Thyroid gland (tissue), 4 donors: ENCODE measurements around the gene GPC5. TPM values are rescaled to one million over a fixed set of nuclear protein-coding genes. Genes with fewer than 3 reads are reported as not detected.

Experiments used
- DNase-seq, 2 donors: peaks; one replicate each; pipeline ENCODE4 v3.0.0-alpha.2; 2019
- H3K27ac ChIP-seq, 3 donors: fragments of 200-600 bp; sonication (generic); 1 replicate in 2 of 3; 2 replicates in 1 of 3; pipeline ENCODE4 v1.5.1; 2016 to 2019; ENCODE audit warnings: mild to moderate bottlenecking in 1 of 3, moderate library complexity in 1 of 3
- H3K27me3 ChIP-seq: fragments of 200-600 bp; sonication (generic); one replicate; pipeline ENCODE4 v1.5.1; 2019
- H3K36me3 ChIP-seq, 2 donors: fragments of 200-600 bp; sonication (generic); one replicate each; pipeline ENCODE4 v1.5.1; 2016 to 2019
- H3K4me1 ChIP-seq, 2 donors: fragments of 200-600 bp; sonication (generic); one replicate each; pipeline ENCODE4 v1.5.1; 2017 to 2019
- H3K4me3 ChIP-seq, 3 donors: fragments of 200-600 bp; sonication (generic); replicated peaks in 1 of 3; 1 replicate in 2 of 3; 2 replicates in 1 of 3; pipeline ENCODE4 v1.5.1; 2016; ENCODE audit warnings: mild to moderate bottlenecking in 1 of 3
- H3K9me3 ChIP-seq: fragments of 200-600 bp; sonication (generic); one replicate; pipeline ENCODE4 v1.5.1; 2017
- CTCF ChIP-seq, 6 experiments: fragments of 200-600 bp in 3 of 6; fragments of 450-650 bp in 3 of 6; sonication (generic) in 3 of 6; IDR thresholded peaks; one replicate each; pipeline ENCODE4 v1.5.1; 2016 to 2019; ENCODE audit warnings: antibody characterized with exemption in 6 of 6, mild to moderate bottlenecking in 2 of 6, inconsistent platforms in 1 of 6, moderate library complexity in 1 of 6
- POLR2A ChIP-seq, 2 donors: fragments of 450-650 bp; IDR thresholded peaks; one replicate each; pipeline ENCODE4 v1.6.1; 2017; ENCODE audit warnings: antibody characterized with exemption in 2 of 2, mild to moderate bottlenecking in 2 of 2, moderate library complexity in 1 of 2
- WGBS, 2 donors: methylation state at CpG; one replicate each; pipeline ENCODE4 v1.1.5; 2017; 5-methylcytosine and 5-hydroxymethylcytosine counted together
- intact Hi-C: fragments of 100-400 bp; cut with DNase I; formaldehyde crosslinking; loops from one replicate; pipeline ENCODE4 v1.15.1; 2023
- total RNA-seq, 4 donors: library from RNA; depleted of rRNA; stranded (reverse); fragments of >200 nt; gene quantifications; one replicate each; pipeline ENCODE4 v1.2.3, GENCODE V29; 2016

GPC5 gene
- total RNA-seq, 4 donors from 2014 or later, result 0.67 to 2.3 (median 1.3) TPM

- Histone ChIP-seq H3K27me3 (no peaks in the 10 kb centered on the region), H3K36me3 (no peaks in the 10 kb centered on the region), H3K4me1 (no peaks in the 10 kb centered on the region), H3K9me3 (no peaks in the 10 kb centered on the region), H3K4me3 (no peak overlapping the region), H3K27ac (no peak overlapping the region)
- DNase-seq, result no peak
- TF ChIP-seq CTCF (IDR thresholded peaks at IDR 0.05) (no peak), POLR2A (IDR thresholded peaks at IDR 0.05) (no peak)
- intact Hi-C loops, result no loop called here
These were observed 1259.1 kb downstream of the GPC5 start for GRCh38 chr13:92657565-92657964.

- intact Hi-C loops, result no loop called here
- WGBS, 2 donors, result 89 to 92% methylated on average over 5 of the region's 5 CpGs
- Histone ChIP-seq H3K27ac (no peak overlapping the region), H3K4me1 (no peaks in the 10 kb centered on the region), H3K36me3 (no peaks in the 10 kb centered on the region), H3K9me3 (no peaks in the 10 kb centered on the region), H3K27me3 (no peaks in the 10 kb centered on the region), H3K4me3 (no peak overlapping the region)
- DNase-seq, result no peak
- TF ChIP-seq CTCF (IDR thresholded peaks at IDR 0.05) (no peak), POLR2A (IDR thresholded peaks at IDR 0.05) (no peak)
These were observed 1259.9 kb downstream of the GPC5 start for GRCh38 chr13:92658293-92658692.

- H3K4me3 ChIP-seq, result no peak overlapping the region
- DNase-seq, result no peak
- H3K27ac ChIP-seq, result no peak overlapping the region
- H3K36me3 ChIP-seq, result no peaks in the 10 kb centered on the region
- intact Hi-C loops, result no loop called here
- H3K9me3 ChIP-seq, result no peaks in the 10 kb centered on the region
- H3K4me1 ChIP-seq, result no peaks in the 10 kb centered on the region
- WGBS, 2 donors, result 86 to 89% methylated on average over 1 of the region's 1 CpG
- H3K27me3 ChIP-seq, result no peaks in the 10 kb centered on the region
- TF ChIP-seq CTCF (IDR thresholded peaks at IDR 0.05) (no peak), POLR2A (IDR thresholded peaks at IDR 0.05) (no peak)
These were observed 1263.0 kb downstream of the GPC5 start for GRCh38 chr13:92661406-92661805.

- intact Hi-C loops, result no loop called here
- H3K27ac ChIP-seq, result no peak overlapping the region
- H3K36me3 ChIP-seq, result no peaks in the 10 kb centered on the region
- DNase-seq, result no peak
- TF ChIP-seq CTCF (IDR thresholded peaks at IDR 0.05), result no peak
- TF ChIP-seq POLR2A (IDR thresholded peaks at IDR 0.05), result no peak
- H3K9me3 ChIP-seq, result no peaks in the 10 kb centered on the region
- no peak overlapping the region for H3K4me3 ChIP-seq
- no peaks in the 10 kb centered on the region for H3K4me1 ChIP-seq
- no peaks in the 10 kb centered on the region for H3K27me3 ChIP-seq
These were observed 1269.7 kb downstream of the GPC5 start for GRCh38 chr13:92668157-92668556.

- intact Hi-C loops, result no loop called here
These were observed 1271.7 kb downstream of the GPC5 start for GRCh38 chr13:92670096-92670495.

More at GRCh38 chr13:92670096-92670495, 1271.7 kb downstream of the GPC5 start:
- no peak overlapping the region for H3K27ac ChIP-seq
- DNase-seq, result no peak
- no peak for TF ChIP-seq POLR2A (IDR thresholded peaks at IDR 0.05)
- TF ChIP-seq CTCF (IDR thresholded peaks at IDR 0.05), result no peak
- 93 to 98% methylated on average over 2 of the region's 2 CpGs for WGBS, 2 donors
- H3K4me3 ChIP-seq, result no peak overlapping the region
- no peaks in the 10 kb centered on the region for H3K9me3 ChIP-seq
- H3K27me3 ChIP-seq, result no peaks in the 10 kb centered on the region
- H3K4me1 ChIP-seq, result no peaks in the 10 kb centered on the region
- no peaks in the 10 kb centered on the region for H3K36me3 ChIP-seq
